22Rv1 (cell line): ENCODE measurements around the gene PDXK.

Source experiments
- CTCF ChIP-seq: fragments of 450-650 bp; IDR thresholded peaks from 2 replicates; pipeline ENCODE4 v1.5.1; 2017; ENCODE audit warnings: mild to moderate bottlenecking
- ZFX ChIP-seq: fragments of 450-650 bp; IDR thresholded peaks from 2 replicates; pipeline ENCODE4 v1.6.1; 2017; ENCODE audit warnings: antibody characterized with exemption, borderline replicate concordance

GRCh38 chr21:43728467-43729390 lies 9.8 kb downstream of the PDXK start:
- no peak for TF ChIP-seq CTCF
- TF ChIP-seq ZFX, result no peak
